H4 (cell line): Measurements from ENCODE around the gene FMOD. TPM values are rescaled to one million over a fixed set of nuclear protein-coding genes. Genes with fewer than 3 reads are reported as not detected.
"Not testable (repeated sequence)": the region's sequence is repeated elsewhere in the genome, so short reads cannot be mapped to it uniquely, and the experiment has no call there.

Experiments
- DNase-seq: peaks from one replicate; pipeline ENCODE4 v3.0.0-alpha.2; 2015; ENCODE audit warnings: low spot score
- total RNA-seq: library from RNA; depleted of rRNA; stranded (reverse); fragments of >200 nt; shearing (Covaris generic); gene quantifications from 2 replicates; pipeline ENCODE4 v1.2.3, GENCODE V29; 2014; rRNA removed

Gene FMOD
- total RNA-seq, 1 experiment from 2014 or later = 0.10 TPM

GRCh38 chr1:203306965-203307541, 43.9 kb downstream of the FMOD start:
- DNase-seq = no peak

GRCh38 chr1:203306089-203306964, 44.6 kb downstream of the FMOD start:
- DNase-seq = peak; percentile 88

GRCh38 chr1:203305809-203306088, 45.2 kb downstream of the FMOD start:
- DNase-seq = no peak

GRCh38 chr1:203304919-203305808, 45.8 kb downstream of the FMOD start, which contains the start of gene BTG2:
Gene BTG2 (plus strand): TSS chr1:203305519. CDS start chr1:203305607, 88 bp downstream.
- peak; percentile 72 for DNase-seq

- DNase-seq = no peak
These were observed 46.5 kb downstream of the FMOD start for GRCh38 chr1:203304391-203304918.

- DNase-seq = no peak
These were observed 48.0 kb downstream of the FMOD start for GRCh38 chr1:203302894-203303293.

GRCh38 chr1:203302456-203302855, 48.5 kb downstream of the FMOD start:
- DNase-seq = no peak

GRCh38 chr1:203301331-203301668, 49.6 kb downstream of the FMOD start:
- no peak for DNase-seq

GRCh38 chr1:203300441-203301330, 50.2 kb downstream of the FMOD start:
- no peak for DNase-seq

- DNase-seq = not testable (repeated sequence)
These were observed 51.0 kb downstream of the FMOD start for GRCh38 chr1:203299719-203300429.

GRCh38 chr1:203299169-203299568, 51.8 kb downstream of the FMOD start:
- no peak for DNase-seq

- no peak for DNase-seq
These were observed 54.4 kb downstream of the FMOD start for GRCh38 chr1:203296460-203297073.

- no peak for DNase-seq
These were observed 55.1 kb downstream of the FMOD start for GRCh38 chr1:203295796-203296195.

- no peak for DNase-seq
These were observed 59.5 kb downstream of the FMOD start for GRCh38 chr1:203291201-203292096.

Other genes starting within 250 kb of the FMOD start
- gene ADORA1, start 223.4 kb downstream of the FMOD start, total RNA-seq = 0.47 and 0.58 TPM in 2 replicates
- gene MYBPH, start 175.3 kb downstream of the FMOD start, total RNA-seq = not detected in 2 replicates
- gene CHI3L1, start 164.4 kb downstream of the FMOD start, total RNA-seq = not detected in 2 replicates
- not detected in 2 replicates for gene CHIT1, start 121.4 kb downstream of the FMOD start, total RNA-seq
- gene BTG2, start 45.6 kb downstream of the FMOD start, total RNA-seq = 11.2 and 11.7 TPM in 2 replicates
- gene PRELP, start 124.7 kb upstream of the FMOD start, total RNA-seq = not detected in 2 replicates
- gene OPTC, start 143.0 kb upstream of the FMOD start, total RNA-seq = not detected in 2 replicates